ENCODE results near the gene CRELD2.

CRELD2 gene

DNA sequence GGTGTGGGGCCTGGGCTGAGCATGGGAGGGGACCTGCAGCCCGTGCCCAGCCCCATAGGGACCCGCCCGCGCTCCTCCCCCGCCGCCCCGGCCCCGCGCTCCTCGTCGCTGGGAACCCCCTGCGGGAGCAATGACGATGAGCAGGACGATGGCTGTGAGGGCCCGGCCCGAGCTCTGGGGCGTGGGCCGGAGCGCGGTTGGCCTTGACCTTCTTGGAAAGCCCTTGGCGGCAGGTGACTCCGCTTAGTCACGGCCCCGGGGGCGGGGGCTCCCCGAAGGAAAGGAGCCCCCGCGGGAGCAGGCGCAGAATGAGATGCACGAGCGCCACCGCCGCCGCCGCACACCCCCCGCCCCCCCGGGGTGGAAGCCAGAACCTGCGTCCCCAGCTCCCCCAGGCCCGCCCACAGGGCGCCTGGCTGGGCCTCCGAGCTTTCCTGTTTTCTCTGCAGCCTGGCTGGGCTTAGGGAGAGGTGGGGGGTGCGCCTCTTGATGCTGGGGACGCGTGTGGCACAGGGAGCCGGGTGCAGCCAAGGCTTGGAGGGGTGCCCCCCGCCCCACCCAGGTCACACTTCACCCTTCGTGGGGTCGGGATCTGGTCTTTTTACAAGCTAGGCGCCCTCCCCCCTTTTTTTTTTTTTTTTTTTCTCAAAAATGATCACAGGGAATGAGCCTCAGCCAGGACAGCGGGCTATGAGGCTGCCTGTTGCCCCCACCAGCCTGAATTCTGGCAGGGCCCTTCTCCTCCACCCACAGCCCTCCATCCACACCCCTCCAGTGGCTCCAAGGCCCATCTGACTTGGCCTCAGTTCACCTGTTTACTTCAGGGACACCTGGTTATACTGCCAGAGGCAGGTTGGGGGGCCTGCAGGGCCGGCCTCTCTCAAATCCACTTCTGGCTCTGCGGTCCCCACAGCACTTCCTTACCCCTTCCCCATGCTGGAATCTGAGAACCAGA is 17.9 kb downstream of the CRELD2 start:
- H3K9me2 ChIP-seq (replicated peaks; ENCODE audit: insufficient read depth, low read length), result no peaks in the 10 kb centered on the region
- peak overlapping the region; percentile 15 for H3K4me3 ChIP-seq (ENCODE audit: insufficient read depth, low read length, poor library complexity, severe bottlenecking)
- H3K4me2 ChIP-seq (ENCODE audit: low read depth, low read length, poor library complexity, severe bottlenecking), result peak overlapping the region; percentile 44
- H3K36me3 ChIP-seq (ENCODE audit: low read length), result no peaks in the 10 kb centered on the region
- H3K9me3 ChIP-seq (ENCODE audit: insufficient read depth, low read length), result no peaks in the 10 kb centered on the region
- H2AFZ ChIP-seq (ENCODE audit: low read depth, low read length, severe bottlenecking), result no peak overlapping the region
- H3F3A ChIP-seq (ENCODE audit: insufficient read depth), result 0 out of 2 replicates have a peak, but pooled peaks cover 5% of the 10 kb centered on the region
- TF ChIP-seq, protein P1, sequence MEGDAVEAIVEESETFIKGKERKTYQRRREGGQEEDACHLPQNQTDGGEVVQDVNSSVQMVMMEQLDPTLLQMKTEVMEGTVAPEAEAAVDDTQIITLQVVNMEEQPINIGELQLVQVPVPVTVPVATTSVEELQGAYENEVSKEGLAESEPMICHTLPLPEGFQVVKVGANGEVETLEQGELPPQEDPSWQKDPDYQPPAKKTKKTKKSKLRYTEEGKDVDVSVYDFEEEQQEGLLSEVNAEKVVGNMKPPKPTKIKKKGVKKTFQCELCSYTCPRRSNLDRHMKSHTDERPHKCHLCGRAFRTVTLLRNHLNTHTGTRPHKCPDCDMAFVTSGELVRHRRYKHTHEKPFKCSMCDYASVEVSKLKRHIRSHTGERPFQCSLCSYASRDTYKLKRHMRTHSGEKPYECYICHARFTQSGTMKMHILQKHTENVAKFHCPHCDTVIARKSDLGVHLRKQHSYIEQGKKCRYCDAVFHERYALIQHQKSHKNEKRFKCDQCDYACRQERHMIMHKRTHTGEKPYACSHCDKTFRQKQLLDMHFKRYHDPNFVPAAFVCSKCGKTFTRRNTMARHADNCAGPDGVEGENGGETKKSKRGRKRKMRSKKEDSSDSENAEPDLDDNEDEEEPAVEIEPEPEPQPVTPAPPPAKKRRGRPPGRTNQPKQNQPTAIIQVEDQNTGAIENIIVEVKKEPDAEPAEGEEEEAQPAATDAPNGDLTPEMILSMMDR (IDR thresholded peaks at IDR 0.05; ENCODE audit: insufficient read depth, low read length, poor library complexity, severe bottlenecking), result no peak
- TF ChIP-seq EZH2phosphoT487 (conservative IDR thresholded peaks at IDR 0.05; ENCODE audit: low read length), result no peak
- no peak overlapping the region for H3K27ac ChIP-seq (ENCODE audit: low read depth, low read length)
- H3K27me3 ChIP-seq (ENCODE audit: low read length), result no peaks in the 10 kb centered on the region
- H3K79me2 ChIP-seq (ENCODE audit: insufficient read depth, low read length), result no peaks in the 10 kb centered on the region
- H4K20me1 ChIP-seq (ENCODE audit: low read depth, low read length), result no peaks in the 10 kb centered on the region
- peak overlapping the region; percentile 27; the same call in 1 of the 2 replicates for H3K9ac ChIP-seq (ENCODE audit: low read length)

DNA sequence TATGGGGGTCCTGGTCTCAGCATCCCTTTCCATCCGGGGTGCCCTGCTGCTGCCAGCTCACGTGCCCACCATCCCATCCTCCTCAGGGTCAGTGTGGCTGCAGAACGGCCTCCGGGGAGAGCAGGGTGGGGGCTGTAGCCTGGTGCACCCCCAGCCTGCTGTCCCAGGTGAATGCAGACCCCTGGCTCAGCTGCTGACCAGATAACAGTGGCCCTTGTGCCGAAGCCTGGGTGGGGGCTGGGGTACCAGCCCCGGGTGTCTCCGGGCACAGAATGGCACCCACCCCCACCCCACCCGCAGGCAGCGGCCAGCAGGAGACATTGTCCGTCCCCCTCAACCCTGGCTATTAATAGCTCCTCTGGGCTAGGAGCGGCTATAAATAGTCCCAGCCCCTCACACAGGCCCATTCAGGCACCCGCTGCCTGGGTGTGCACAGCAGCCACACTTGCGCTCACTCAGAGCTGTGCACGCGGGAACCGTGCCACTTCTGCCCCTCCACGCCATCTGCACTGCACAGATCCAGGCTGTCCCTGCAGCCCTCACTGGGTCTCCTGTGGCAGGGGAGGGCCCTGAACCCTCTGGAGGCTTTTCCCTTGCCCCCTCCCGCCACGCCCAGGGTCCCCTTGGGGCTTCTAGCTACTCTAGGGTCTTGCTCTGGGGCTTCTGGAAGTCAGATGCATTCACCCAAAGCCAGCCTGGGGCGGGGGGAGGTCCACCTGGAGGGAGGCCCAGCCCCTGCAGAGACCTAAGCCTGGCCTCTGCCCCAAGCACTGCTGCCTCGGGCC is 18.7 kb downstream of the CRELD2 start:
- Histone ChIP-seq H3K27ac (ENCODE audit: low read depth, low read length) (no peak overlapping the region), H3K4me2 (ENCODE audit: low read depth, low read length, poor library complexity, severe bottlenecking) (no peak overlapping the region), H3K9me2 (replicated peaks; ENCODE audit: insufficient read depth, low read length) (no peaks in the 10 kb centered on the region), H3K9ac (ENCODE audit: low read length) (no peak overlapping the region), H3K9me3 (ENCODE audit: insufficient read depth, low read length) (no peaks in the 10 kb centered on the region), H3K36me3 (ENCODE audit: low read length) (no peaks in the 10 kb centered on the region), H2AFZ (ENCODE audit: low read depth, low read length, severe bottlenecking) (no peak overlapping the region), H3K4me3 (ENCODE audit: insufficient read depth, low read length, poor library complexity, severe bottlenecking) (no peak overlapping the region), H4K20me1 (ENCODE audit: low read depth, low read length) (no peaks in the 10 kb centered on the region), H3K79me2 (ENCODE audit: insufficient read depth, low read length) (no peaks in the 10 kb centered on the region), H3F3A (ENCODE audit: insufficient read depth) (0 out of 2 replicates have a peak, but pooled peaks cover 5% of the 10 kb centered on the region), H3K27me3 (ENCODE audit: low read length) (no peaks in the 10 kb centered on the region)
- TF ChIP-seq EZH2phosphoT487 (conservative IDR thresholded peaks at IDR 0.05; ENCODE audit: low read length), result no peak
- TF ChIP-seq, protein P1 (IDR thresholded peaks at IDR 0.05; ENCODE audit: insufficient read depth, low read length, poor library complexity, severe bottlenecking), result no peak

DNA sequence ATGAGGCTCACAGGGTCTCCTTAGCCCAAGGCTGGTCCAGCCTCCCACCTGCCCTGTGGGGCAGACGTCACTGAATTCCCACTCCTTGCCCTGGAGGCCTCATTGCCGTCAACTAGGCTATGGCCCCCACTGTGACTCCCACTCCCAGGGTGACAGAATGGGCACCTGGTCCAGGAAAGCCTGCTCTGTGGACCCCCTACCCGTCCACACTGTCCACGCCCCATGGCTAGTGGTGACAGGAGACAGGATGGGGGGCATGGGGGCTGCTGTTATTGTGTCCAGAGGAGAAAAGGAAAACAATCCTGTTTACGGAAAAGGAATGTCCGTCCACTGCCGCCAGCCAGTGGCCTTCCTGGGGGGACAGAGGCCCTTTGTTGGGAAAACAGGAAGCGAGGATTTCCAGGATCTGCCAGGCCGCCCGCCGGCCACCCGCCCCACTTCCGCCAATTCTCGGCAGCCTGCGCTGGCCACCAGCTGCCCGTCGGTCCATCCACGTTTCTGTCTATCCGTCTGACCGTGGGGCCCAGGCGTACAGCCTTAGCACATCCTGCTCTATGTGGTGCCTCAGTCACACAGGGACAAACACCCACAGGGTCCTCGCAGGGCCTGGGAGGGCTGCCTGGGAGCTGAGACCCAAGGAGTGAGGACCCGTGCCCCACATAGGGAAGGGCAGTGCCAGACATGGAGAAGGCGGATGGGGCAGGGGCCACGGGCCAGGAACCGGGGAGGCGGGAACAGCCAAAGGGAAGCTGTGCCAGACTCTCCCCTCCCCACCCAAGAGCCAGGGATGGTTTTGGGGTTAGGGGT is 19.5 kb downstream of the CRELD2 start:
- Histone ChIP-seq H4K20me1 (ENCODE audit: low read depth, low read length) (no peaks in the 10 kb centered on the region), H3K79me2 (ENCODE audit: insufficient read depth, low read length) (no peaks in the 10 kb centered on the region), H3K36me3 (ENCODE audit: low read length) (no peaks in the 10 kb centered on the region), H3K9me3 (ENCODE audit: insufficient read depth, low read length) (no peaks in the 10 kb centered on the region), H3K4me2 (ENCODE audit: low read depth, low read length, poor library complexity, severe bottlenecking) (no peak overlapping the region), H3K9ac (ENCODE audit: low read length) (no peak overlapping the region), H3F3A (ENCODE audit: insufficient read depth) (0 out of 2 replicates have a peak, but pooled peaks cover 4% of the 10 kb centered on the region), H3K9me2 (replicated peaks; ENCODE audit: insufficient read depth, low read length) (no peaks in the 10 kb centered on the region), H3K4me3 (ENCODE audit: insufficient read depth, low read length, poor library complexity, severe bottlenecking) (no peak overlapping the region), H3K27ac (ENCODE audit: low read depth, low read length) (no peak overlapping the region), H3K27me3 (ENCODE audit: low read length) (no peaks in the 10 kb centered on the region), H2AFZ (ENCODE audit: low read depth, low read length, severe bottlenecking) (no peak overlapping the region)
- no peak for TF ChIP-seq EZH2phosphoT487 (conservative IDR thresholded peaks at IDR 0.05; ENCODE audit: low read length)
- TF ChIP-seq, protein P1 (IDR thresholded peaks at IDR 0.05; ENCODE audit: insufficient read depth, low read length, poor library complexity, severe bottlenecking), result no peak

Data from SU-DHL-6 (cell line).